Measurements from ENCODE around the gene RBMS1. TPM values are rescaled to one million over a fixed set of nuclear protein-coding genes. Genes with fewer than 3 reads are reported as not detected.

The RBMS1 gene
- total and polyA plus RNA-seq, 2 of the 4 experiments (the other 2 are of a cell fraction): 43.5 to 64.9 TPM

GRCh38 chr2:160247296-160248035 is 246.1 kb downstream of the RBMS1 start:
- CTCF ChIA-PET: no interaction called here
- in situ Hi-C loops (cut with MboI; ENCODE audit: low sequenced_read_pairs) (no loop called here), intact Hi-C loops (cut with micrococcal nuclease) (no loop called here)

More at GRCh38 chr2:160247296-160248035, 246.1 kb downstream of the RBMS1 start:
- Histone ChIP-seq H4K5ac (ENCODE audit: low read depth, low read length) (no peak overlapping the region), H3K9ac (ENCODE audit: low read depth, low read length) (no peak overlapping the region), H3K4ac (ENCODE audit: low read depth, low read length) (no peak overlapping the region), H3K23ac (ENCODE audit: low read depth, low read length) (no peak overlapping the region), H2AK5ac (ENCODE audit: low read depth, low read length) (no peak overlapping the region), H3K4me1 (ENCODE audit: control insufficient read depth, insufficient read depth, low read length) (peaks cover 7% of the 10 kb centered on the region), H4K20me1 (ENCODE audit: insufficient read depth, low read length) (no peaks in the 10 kb centered on the region), H4K91ac (ENCODE audit: insufficient read depth, low read depth, low read length) (no peak overlapping the region), H3K9me1 (ENCODE audit: insufficient read depth, low read length) (no peaks in the 10 kb centered on the region; the same call in 1 of the 2 replicates), H3K4me2 (ENCODE audit: low read depth, low read length) (no peak overlapping the region), H2AK9ac (replicated peaks; ENCODE audit: low read depth, low read length, poor library complexity) (no peak overlapping the region), H3K79me1 (ENCODE audit: low read depth in 1 of 2, low read length in 2 of 2) (no peaks in the 10 kb centered on the region), H3K56ac (ENCODE audit: extremely low read depth, insufficient read depth, low read length) (no peak overlapping the region), H2BK20ac (ENCODE audit: low read depth, low read length) (no peak overlapping the region), H3K27me3 (ENCODE audit: control insufficient read depth, insufficient read depth, low read length) (no peaks in the 10 kb centered on the region), H4K8ac (ENCODE audit: low read depth in 2 of 2, low read length in 2 of 2) (no peak overlapping the region), H3K18ac (ENCODE audit: low read depth, low read length) (no peak overlapping the region), H3K36me3 (ENCODE audit: control insufficient read depth, insufficient read depth, low read length) (no peaks in the 10 kb centered on the region), H3K9me3 (ENCODE audit: control insufficient read depth, insufficient read depth, low read length) (no peaks in the 10 kb centered on the region), H2BK5ac (ENCODE audit: low read depth, low read length, poor library complexity, severe bottlenecking) (no peak overlapping the region), H2AFZ (replicated peaks; ENCODE audit: low read length, poor library complexity) (no peak overlapping the region), H3K27ac (ENCODE audit: insufficient read depth, low read length) (no peak overlapping the region), H3K4me3 (ENCODE audit: insufficient read depth, low read depth, low read length) (no peak overlapping the region), H2BK120ac (ENCODE audit: low read depth, low read length) (no peak overlapping the region), H2BK15ac (ENCODE audit: low read depth, low read length) (no peak overlapping the region), H3K14ac (replicated peaks; ENCODE audit: low read depth, low read length) (no peak overlapping the region)
- ATAC-seq (ENCODE audit: low read depth) (no peak), DNase-seq (no peak)
- BruUV-seq (replicated peaks): no TSS peak
- POLR2A ChIA-PET (ENCODE audit: unreplicated experiment): no interaction called here
- dilution Hi-C loops (cut with HindIII; ENCODE audit: low sequenced_read_pairs, unreplicated experiment): no loop called here
- WGBS, 2 experiments (ENCODE audit: extremely low coverage in 2 of 2, insufficient read length in 1 of 2): 83% methylated on average over 1 of the region's 6 CpGs; no CpG with 5 or more reads in 1 of the 2 experiments
- no peak for TF ChIP-seq NFE2L2 (IDR thresholded peaks at IDR 0.05; ENCODE audit: low read depth, low read length)
- no peak for TF ChIP-seq CTCF (conservative IDR thresholded peaks at IDR 0.05; ENCODE audit: low read depth, low read length)

All from IMR-90 (cell line).